H1 (cell line): ENCODE measurements around the gene CACNB2. TPM values are rescaled to one million over a fixed set of nuclear protein-coding genes. Genes with fewer than 3 reads are reported as not detected.

Experiments used
- CTCF ChIA-PET: fragments of 300-600 bp; sonication (Branson Sonifier 250); formaldehyde crosslinking; loops from one replicate; lab custom pipeline; 2021; ENCODE audit not compliant: partially characterized antibody; lab: Charles Lee
- POLR2A ChIA-PET: fragments of 300-600 bp; sonication (Branson Sonifier 250); formaldehyde crosslinking; loops from one replicate; lab custom pipeline; 2021; ENCODE audit warnings: inconsistent platforms; ENCODE audit not compliant: partially characterized antibody; lab: Charles Lee
- DNase-seq, 2 experiments: peaks; one replicate each; pipeline versions ENCODE4 v3.0.0 to v3.0.0-alpha.2; 2010 to 2022; ENCODE audit warnings: low spot score in 2 of 2, low read depth in 1 of 2, mixed read lengths in 1 of 2
- FAIRE-seq: peaks from 2 replicates; lab custom pipeline; 2011; peaks lifted over from hg19 to GRCh38; lab: Jason Lieb, UNC
- H2AFZ ChIP-seq: 2 replicates; pipeline ENCODE4 v1.8.1; 2012; ENCODE audit warnings: low read length, inconsistent platforms
- H2AK5ac ChIP-seq: 2 replicates; pipeline ENCODE4 v1.6.1; 2013; ENCODE audit warnings: low read depth, low read length
- H2BK120ac ChIP-seq: replicated peaks from 2 replicates; pipeline ENCODE3; 2013; ENCODE audit warnings: low read depth, low read length, inconsistent platforms
- H2BK12ac ChIP-seq: 2 replicates; pipeline ENCODE4 v1.6.1; 2013; ENCODE audit warnings: low read depth, low read length
- H2BK15ac ChIP-seq: 2 replicates; pipeline ENCODE4 v1.6.1; 2013; ENCODE audit warnings: low read length
- H2BK20ac ChIP-seq: 2 replicates; pipeline ENCODE4 v1.6.1; 2013; ENCODE audit warnings: low read length
- H2BK5ac ChIP-seq: 2 replicates; pipeline ENCODE4 v1.6.1; 2013; ENCODE audit warnings: low read depth, low read length
- H3K14ac ChIP-seq: 2 replicates; pipeline ENCODE4 v1.6.1; 2013; ENCODE audit warnings: inconsistent platforms; ENCODE audit not compliant: insufficient read length
- H3K18ac ChIP-seq: 2 replicates; pipeline ENCODE4 v1.6.1; 2013; ENCODE audit warnings: low read length; ENCODE audit errors: extremely low read depth
- H3K23ac ChIP-seq: 2 replicates; pipeline ENCODE4 v1.6.1; 2013; ENCODE audit warnings: inconsistent platforms; ENCODE audit not compliant: insufficient read length
- H3K23me2 ChIP-seq: 2 replicates; pipeline ENCODE4 v1.6.1; 2013; ENCODE audit warnings: low read depth, low read length
- H3K27ac ChIP-seq: 2 replicates; pipeline ENCODE4 v1.6.1; 2011; ENCODE audit warnings: low read depth, low read length, inconsistent platforms
- H3K27me3 ChIP-seq, 4 experiments: replicated peaks in 1 of 4; 1 replicate in 1 of 4; 2 replicates in 3 of 4; pipeline versions ENCODE4 v1.6.1 to v1.8.1; 2011 to 2013; ENCODE audit warnings: low read length in 3 of 4, mild to moderate bottlenecking in 3 of 4, inconsistent platforms in 2 of 4, mixed read lengths in 2 of 4, moderate library complexity in 1 of 4; ENCODE audit not compliant: control insufficient read depth in 3 of 4, insufficient read depth in 3 of 4; ENCODE audit errors: extremely low read depth in 1 of 4
- H3K36me3 ChIP-seq, 4 experiments: 2 replicates each; pipeline versions ENCODE4 v1.6.1 to v1.8.1; 2011 to 2013; ENCODE audit warnings: mild to moderate bottlenecking in 4 of 4, low read length in 3 of 4, moderate library complexity in 2 of 4, control low read depth in 1 of 4, inconsistent platforms in 1 of 4; ENCODE audit not compliant: insufficient read depth in 4 of 4, control insufficient read depth in 2 of 4
- H3K4ac ChIP-seq: replicated peaks from 2 replicates; pipeline ENCODE3; 2013; ENCODE audit warnings: low read length, low read depth, mixed read lengths, inconsistent platforms; ENCODE audit not compliant: insufficient read length
- H3K4me1 ChIP-seq, 4 experiments: replicated peaks in 1 of 4; 1 replicate in 1 of 4; 2 replicates in 3 of 4; pipeline versions ENCODE4 v1.6.1 to v1.8.1; 2011 to 2013; ENCODE audit warnings: low read length in 3 of 4, inconsistent platforms in 2 of 4, mixed read lengths in 1 of 4; ENCODE audit not compliant: insufficient read depth in 4 of 4, control insufficient read depth in 3 of 4
- H3K4me2 ChIP-seq, 2 experiments: 2 replicates each; pipeline versions ENCODE4 v1.6.1 to v1.8.1; 2011 to 2013; ENCODE audit warnings: low read depth in 2 of 2, low read length in 2 of 2, control low read depth in 1 of 2, inconsistent platforms in 1 of 2, mild to moderate bottlenecking in 1 of 2; ENCODE audit not compliant: insufficient read depth in 1 of 2
- H3K4me3 ChIP-seq, 4 experiments: fragments of 200-600, 300-600 bp in 1 of 4; sonication (generic), shearing (Covaris generic), sonication (Bioruptor Twin) in 1 of 4; 2 replicates each; pipeline versions ENCODE4 v1.5.1 to v1.8.1; 2011 to 2016; ENCODE audit warnings: low read length in 4 of 4, low read depth in 3 of 4, control low read depth in 2 of 4, inconsistent platforms in 2 of 4, mild to moderate bottlenecking in 2 of 4, mixed read lengths in 1 of 4, moderate library complexity in 1 of 4; ENCODE audit not compliant: insufficient read depth in 2 of 4; ENCODE audit errors: extremely low read depth in 1 of 4
- H3K56ac ChIP-seq: replicated peaks from 2 replicates; pipeline ENCODE3; 2013; ENCODE audit warnings: low read depth, mild to moderate bottlenecking, mixed read lengths, low read length, inconsistent platforms; ENCODE audit not compliant: insufficient read length
- H3K79me1 ChIP-seq: 2 replicates; pipeline ENCODE4 v1.6.1; 2013; ENCODE audit warnings: low read depth, low read length, control low read depth
- H3K79me2 ChIP-seq, 2 experiments: 2 replicates each; pipeline versions ENCODE4 v1.6.1 to v1.8.1; 2012 to 2013; ENCODE audit warnings: low read length in 2 of 2, mild to moderate bottlenecking in 2 of 2, inconsistent platforms in 1 of 2; ENCODE audit not compliant: insufficient read depth in 2 of 2, control insufficient read depth in 1 of 2
- H3K9ac ChIP-seq, 4 experiments: replicated peaks in 1 of 4; 1 replicate in 1 of 4; 2 replicates in 3 of 4; pipeline versions ENCODE4 v1.6.1 to v1.8.1; 2011 to 2013; ENCODE audit warnings: low read depth in 3 of 4, low read length in 3 of 4, control low read depth in 2 of 4, mild to moderate bottlenecking in 2 of 4, moderate library complexity in 2 of 4, inconsistent platforms in 1 of 4; ENCODE audit errors: extremely low read depth in 1 of 4
- H3K9me3 ChIP-seq, 2 experiments: 2 replicates each; pipeline versions ENCODE4 v1.6.1 to v1.8.1; 2012 to 2013; ENCODE audit warnings: mild to moderate bottlenecking in 2 of 2, moderate library complexity in 2 of 2, control low read depth in 1 of 2, inconsistent platforms in 1 of 2, low read depth in 1 of 2, low read length in 1 of 2, mixed read lengths in 1 of 2; ENCODE audit not compliant: insufficient read depth in 2 of 2
- H4K20me1 ChIP-seq, 2 experiments: replicated peaks in 1 of 2; 2 replicates each; pipeline versions ENCODE3 to v1.8.1; 2011 to 2013; ENCODE audit warnings: inconsistent platforms in 2 of 2, low read length in 2 of 2, mild to moderate bottlenecking in 1 of 2; ENCODE audit not compliant: insufficient read depth in 2 of 2, control insufficient read depth in 1 of 2
- H4K5ac ChIP-seq: 2 replicates; pipeline ENCODE4 v1.6.1; 2013; ENCODE audit warnings: low read length, low read depth, mixed read lengths, inconsistent platforms; ENCODE audit not compliant: insufficient read length
- H4K8ac ChIP-seq: 2 replicates; pipeline ENCODE4 v1.8.0; 2013; ENCODE audit warnings: mild to moderate bottlenecking, moderate library complexity, low read length, inconsistent platforms; ENCODE audit not compliant: insufficient read depth; ENCODE audit errors: extremely low read depth
- H4K91ac ChIP-seq: replicated peaks from 2 replicates; pipeline ENCODE3; 2013; ENCODE audit warnings: low read length, mixed read lengths, inconsistent platforms; ENCODE audit not compliant: insufficient read length
- BACH1 ChIP-seq: IDR thresholded peaks from 2 replicates; pipeline ENCODE4 v1.6.1; 2012; ENCODE audit warnings: low read length, improper control_type of control experiment
- BCL11A ChIP-seq, 2 experiments: IDR thresholded peaks; one replicate each; pipeline ENCODE4 v1.6.1; 2011; ENCODE audit warnings: low read depth in 2 of 2, low read length in 2 of 2, mild to moderate bottlenecking in 2 of 2
- CEBPB ChIP-seq: IDR thresholded peaks from 2 replicates; pipeline ENCODE4 v1.6.1; 2012; ENCODE audit warnings: low read depth, low read length
- CTCF ChIP-seq, 3 experiments: IDR thresholded peaks; 1 replicate in 2 of 3; 2 replicates in 1 of 3; pipeline versions ENCODE4 v1.5.1 to v1.6.1; 2011; ENCODE audit warnings: low read length in 3 of 3, mild to moderate bottlenecking in 3 of 3, inconsistent platforms in 2 of 3, low read depth in 1 of 3, moderate library complexity in 1 of 3; ENCODE audit not compliant: insufficient read depth in 1 of 3; ENCODE audit errors: control extremely low read depth in 1 of 3
- GTF2F1 ChIP-seq: IDR thresholded peaks from 2 replicates; pipeline ENCODE4 v1.6.1; 2012; ENCODE audit warnings: low read depth, low read length, improper control_type of control experiment, borderline replicate concordance
- HDAC6 ChIP-seq: IDR thresholded peaks from one replicate; pipeline ENCODE4 v1.7.1; 2012; ENCODE audit warnings: low read depth, mild to moderate bottlenecking, inconsistent platforms, low read length, moderate library complexity
- MAFK ChIP-seq: IDR thresholded peaks from 2 replicates; pipeline ENCODE4 v1.6.1; 2012; ENCODE audit warnings: low read depth, mild to moderate bottlenecking, improper control_type of control experiment, low read length
- RXRA ChIP-seq: IDR thresholded peaks from 2 replicates; pipeline ENCODE4 v1.6.1; 2011; ENCODE audit warnings: low read depth, mild to moderate bottlenecking, low read length, moderate library complexity; ENCODE audit not compliant: insufficient read depth
- TCF12 ChIP-seq: IDR thresholded peaks from 2 replicates; pipeline ENCODE4 v1.6.1; 2011; ENCODE audit warnings: low read depth, mild to moderate bottlenecking, low read length
- WGBS, 2 experiments: shearing (Covaris generic) in 1 of 2; methylation state at CpG; one replicate each; pipeline versions ENCODE4 v1.1.6 to v1.1.7; 2013 to 2015; ENCODE audit warnings: low lambda C conversion rate in 2 of 2, mixed read lengths in 2 of 2, inconsistent platforms in 1 of 2, low coverage in 1 of 2, missing lambda C conversion rate in 1 of 2; ENCODE audit not compliant: insufficient replicate concordance in 2 of 2, insufficient coverage in 1 of 2, insufficient read length in 1 of 2; ENCODE audit errors: extremely low coverage in 1 of 2, missing lambda C conversion rate in 1 of 2; 5-methylcytosine and 5-hydroxymethylcytosine counted together
- polyA plus RNA-seq, 7 experiments: library from polyadenylated mRNA; depleted of rRNA in 3 of 7; stranded (reverse) in 5 of 7; unstranded in 2 of 7; fragments of >200 nt in 5 of 7; fragments of 200-250 nt in 2 of 7; gene quantifications; 1 replicate in 5 of 7; 2 replicates in 1 of 7; 4 replicates in 1 of 7; pipeline versions ENCODE4 v1.2.1 to v1.2.3, GENCODE V29; 2011 to 2013; ENCODE audit warnings: missing spikeins in 2 of 7, mixed read lengths in 2 of 7
- total RNA-seq: library from RNA; stranded (reverse); fragmentation: NEBNext Ultra II Directional; extraction: Animal tissue kit (Norgen Biotek cat#: 25700); gene quantifications from 2 replicates; pipeline ENCODE4 v1.2.1, GENCODE V29; 2021
- TF ChIP-seq, protein P1 (sequence below): IDR thresholded peaks from 2 replicates; pipeline ENCODE4 v1.6.1; 2012; ENCODE audit warnings: inconsistent platforms

The CACNB2 gene
- total and polyA plus RNA-seq, 2 of the 8 experiments (the other 6 are each of a cell fraction or from before 2014, with no cell fraction given), result 2.4 to 3.2 TPM

GRCh38 chr10:18438361-18439126 lies 298.3 kb downstream of the CACNB2 start:
- Histone ChIP-seq H4K20me1 (no peaks in the 10 kb centered on the region), H2BK15ac (no peak overlapping the region), H3K36me3 (no peaks in the 10 kb centered on the region), H3K4me2 (no peak overlapping the region), H3K27ac (no peak overlapping the region), H3K9ac (no peak overlapping the region), H3K4me3 (no peak overlapping the region), H2BK20ac (no peak overlapping the region), H4K5ac (no peak overlapping the region), H2AK5ac (no peak overlapping the region), H3K27me3 (no peaks in the 10 kb centered on the region), H3K4me1 (no peaks in the 10 kb centered on the region), H3K79me2 (no peaks in the 10 kb centered on the region), H2AFZ (no peak overlapping the region), H3K9me3 (no peaks in the 10 kb centered on the region), H4K91ac (no peak overlapping the region), H3K23ac (no peak overlapping the region), H3K4ac (no peak overlapping the region), H3K23me2 (no peaks in the 10 kb centered on the region), H4K8ac (no peak overlapping the region), H2BK12ac (no peak overlapping the region), H2BK120ac (no peak overlapping the region), H3K56ac (no peak overlapping the region), H3K18ac (no peak overlapping the region), H3K79me1 (no peaks in the 10 kb centered on the region), H3K14ac (no peak overlapping the region), H2BK5ac (no peak overlapping the region)
- ChIA-PET CTCF (interaction anchor here (1.2 kb wide), 1 partner anchor 13 kb away, joined by 5 read pairs; no protein-coding TSS in a partner anchor), POLR2A (no interaction called here)
- FAIRE-seq (no peak), DNase-seq (no peak)
- WGBS, 2 experiments, result 88% methylated on average over 17 of the region's 17 CpGs; no CpG with 5 or more reads in 1 of the 2 experiments
- TF ChIP-seq HDAC6, result no peak
- TF ChIP-seq GTF2F1, result no peak
- no peak for TF ChIP-seq CEBPB
- TF ChIP-seq BCL11A (IDR thresholded peaks at IDR 0.05; ENCODE audit: low read depth in 2 of 2, low read length in 2 of 2), result no peak
- TF ChIP-seq CTCF (IDR thresholded peaks at IDR 0.05; ENCODE audit: control extremely low read depth in 1 of 3, insufficient read depth in 1 of 3, low read depth in 1 of 3, low read length in 3 of 3), result no peak
- TF ChIP-seq, protein P1, sequence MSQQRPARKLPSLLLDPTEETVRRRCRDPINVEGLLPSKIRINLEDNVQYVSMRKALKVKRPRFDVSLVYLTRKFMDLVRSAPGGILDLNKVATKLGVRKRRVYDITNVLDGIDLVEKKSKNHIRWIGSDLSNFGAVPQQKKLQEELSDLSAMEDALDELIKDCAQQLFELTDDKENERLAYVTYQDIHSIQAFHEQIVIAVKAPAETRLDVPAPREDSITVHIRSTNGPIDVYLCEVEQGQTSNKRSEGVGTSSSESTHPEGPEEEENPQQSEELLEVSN, result no peak
- TF ChIP-seq TCF12, result no peak
- TF ChIP-seq MAFK, result no peak
- no peak for TF ChIP-seq RXRA
- TF ChIP-seq BACH1, result no peak
